GM23338 (cell line): ENCODE data around the gene UVSSA. TPM values are rescaled to one million over a fixed set of nuclear protein-coding genes. Genes with fewer than 3 reads are reported as not detected.

Experiments used
- ATAC-seq: fragments of 200-7000 bp; cut with Tn5 transposase; 3 replicates; pipeline ENCODE4 v1.9.1; 2020
- DNase-seq: peaks from one replicate; pipeline ENCODE4 v3.0.0-alpha.2; 2015; ENCODE audit warnings: low spot score
- H2AFZ ChIP-seq: fragments of 200-600 bp; sonication (generic); 2 replicates; pipeline ENCODE4 v1.8.0; 2016; ENCODE audit warnings: antibody characterized with exemption, mild to moderate bottlenecking, moderate library complexity
- H3F3A ChIP-seq: fragments of 200-600 bp; sonication (generic); replicated peaks from 2 replicates; pipeline ENCODE4 v1.8.0; 2017; ENCODE audit warnings: antibody characterized with exemption, mixed run types, low read depth
- H3K27ac ChIP-seq: fragments of 200-600 bp; sonication (generic); 2 replicates; pipeline ENCODE4 v1.6.1; 2016; ENCODE audit warnings: low read depth
- H3K27me3 ChIP-seq: fragments of 200-600 bp; sonication (generic); 2 replicates; pipeline ENCODE4 v1.8.0; 2016; ENCODE audit warnings: mild to moderate bottlenecking, mixed run types, moderate library complexity; ENCODE audit not compliant: insufficient read depth
- H3K36me3 ChIP-seq: fragments of 200-600 bp; sonication (generic); 2 replicates; pipeline ENCODE4 v1.8.0; 2016; ENCODE audit warnings: mild to moderate bottlenecking; ENCODE audit not compliant: insufficient read depth
- H3K4me1 ChIP-seq: fragments of 200-600 bp; sonication (generic); 2 replicates; pipeline ENCODE4 v1.8.0; 2016; ENCODE audit warnings: mild to moderate bottlenecking, moderate library complexity; ENCODE audit not compliant: insufficient read depth
- H3K4me2 ChIP-seq: fragments of 200-600 bp; sonication (generic); 2 replicates; pipeline ENCODE4 v1.7.1; 2017; ENCODE audit warnings: mixed run types
- H3K4me3 ChIP-seq: fragments of 200-600 bp; sonication (generic); 2 replicates; pipeline ENCODE4 v1.6.1; 2016; ENCODE audit warnings: mixed run types
- H3K79me2 ChIP-seq: fragments of 200-600 bp; sonication (generic); replicated peaks from 2 replicates; pipeline ENCODE4 v1.8.0; 2017; ENCODE audit warnings: mild to moderate bottlenecking; ENCODE audit not compliant: insufficient read depth
- H3K9me2 ChIP-seq: fragments of 200-600 bp; sonication (generic); 2 replicates; pipeline ENCODE4 v1.8.0; 2017; ENCODE audit not compliant: insufficient read depth
- H4K20me1 ChIP-seq: fragments of 200-600 bp; sonication (generic); replicated peaks from 2 replicates; pipeline ENCODE4 v1.8.0; 2017; ENCODE audit warnings: mild to moderate bottlenecking; ENCODE audit not compliant: insufficient read depth
- H3K27ac Mint-ChIP-seq: 2 replicates; pipeline ENCODE4 v1.8.0; 2020; ENCODE audit warnings: inconsistent platforms, mild to moderate bottlenecking, moderate library complexity, mixed read lengths
- H3K27me3 Mint-ChIP-seq: 3 replicates; pipeline ENCODE4 v1.8.0; 2022; ENCODE audit warnings: low read depth, mild to moderate bottlenecking, moderate library complexity, mixed read lengths, inconsistent platforms; ENCODE audit not compliant: insufficient read depth, poor library complexity
- H3K36me3 Mint-ChIP-seq: 3 replicates; pipeline ENCODE4 v1.8.0; 2021; ENCODE audit warnings: low read depth, mild to moderate bottlenecking, inconsistent platforms, moderate library complexity, mixed read lengths
- H3K4me1 Mint-ChIP-seq: 3 replicates; pipeline ENCODE4 v1.8.0; 2020; ENCODE audit warnings: mild to moderate bottlenecking, inconsistent platforms, mixed read lengths
- H3K4me3 Mint-ChIP-seq: 3 replicates; pipeline ENCODE4 v1.8.0; 2021; ENCODE audit warnings: moderate library complexity, mild to moderate bottlenecking, inconsistent platforms, mixed read lengths
- H3K9me3 Mint-ChIP-seq: 3 replicates; pipeline ENCODE4 v1.8.0; 2020; ENCODE audit warnings: moderate library complexity, mild to moderate bottlenecking, inconsistent platforms, mixed read lengths
- CREB1 ChIP-seq: fragments of 250-450 bp; sonication (Bioruptor Pico); IDR thresholded peaks from 2 replicates; pipeline ENCODE4 v1.5.0; 2020; ENCODE audit warnings: low read depth, mild to moderate bottlenecking, moderate library complexity
- EZH2 ChIP-seq: fragments of 200-600 bp; sonication (generic); IDR thresholded peaks from one replicate; pipeline ENCODE4 v1.8.0; 2017; ENCODE audit warnings: antibody characterized with exemption, mild to moderate bottlenecking, low read depth; ENCODE audit not compliant: unreplicated experiment
- EZH2phosphoT487 ChIP-seq: fragments of 200-600 bp; sonication (generic); IDR thresholded peaks from one replicate; pipeline ENCODE4 v1.8.1; 2018; ENCODE audit warnings: antibody characterized with exemption; ENCODE audit not compliant: unreplicated experiment
- JUNB ChIP-seq: IDR thresholded peaks from one replicate; pipeline ENCODE4 v1.6.1; 2016; ENCODE audit warnings: antibody characterized with exemption; ENCODE audit not compliant: unreplicated experiment
- NANOG ChIP-seq: IDR thresholded peaks from 2 replicates; pipeline ENCODE4 v1.6.1; 2016; ENCODE audit warnings: antibody characterized with exemption, borderline replicate concordance
- POLR2AphosphoS5 ChIP-seq: IDR thresholded peaks from 2 replicates; pipeline ENCODE4 v1.6.1; 2016; ENCODE audit warnings: antibody characterized with exemption, low read depth
- STAT1 ChIP-seq: IDR thresholded peaks from one replicate; pipeline ENCODE4 v1.6.1; 2016; ENCODE audit warnings: antibody characterized with exemption; ENCODE audit not compliant: unreplicated experiment
- ZNF114 ChIP-seq: fragments of 250-450 bp; sonication (Bioruptor Pico); IDR thresholded peaks from 2 replicates; pipeline ENCODE4 v1.5.0; 2020; ENCODE audit warnings: mild to moderate bottlenecking, moderate library complexity
- ZNF331 ChIP-seq: fragments of 250-450 bp; sonication (Bioruptor Pico); IDR thresholded peaks from 2 replicates; pipeline ENCODE4 v1.5.0; 2020; ENCODE audit warnings: low read depth, mild to moderate bottlenecking, moderate library complexity
- polyA plus RNA-seq: library from polyadenylated mRNA; unstranded; fragments of >200 nt; fragmentation: Nextera tagmentation; extraction: Ambion mirVana; gene quantifications from 2 replicates; pipeline ENCODE4 v1.2.1, GENCODE V29; 2016
- total RNA-seq: library from RNA; depleted of rRNA; stranded (reverse); fragments of >200 nt; shearing (Covaris generic); gene quantifications from 2 replicates; pipeline ENCODE4 v1.2.3, GENCODE V29; 2014
- TF ChIP-seq, protein P1 (sequence below): IDR thresholded peaks from 2 replicates; pipeline ENCODE4 v1.6.1; 2016; ENCODE audit warnings: antibody characterized with exemption
- TF ChIP-seq, protein P2 (sequence below), 2 experiments: fragments of 200-600 bp in 1 of 2; sonication (generic) in 1 of 2; conservative IDR thresholded peaks; 2 replicates each; pipeline versions ENCODE4 v1.5.1 to v1.6.1; 2016 to 2017; ENCODE audit warnings: antibody characterized with exemption in 2 of 2, low read depth in 2 of 2, mild to moderate bottlenecking in 2 of 2, moderate library complexity in 1 of 2
- TF ChIP-seq, protein P3 (sequence below): IDR thresholded peaks from one replicate; pipeline ENCODE4 v1.6.1; 2018; ENCODE audit warnings: antibody characterized with exemption; ENCODE audit not compliant: unreplicated experiment
- TF ChIP-seq, protein P4 (sequence below): fragments of 250-450 bp; sonication (Bioruptor Pico); IDR thresholded peaks from 2 replicates; pipeline ENCODE4 v1.5.0; 2020; ENCODE audit warnings: mild to moderate bottlenecking, moderate library complexity

Gene UVSSA
- total and polyA plus RNA-seq, 2 experiments from 2014 or later: 6.5 to 27.7 TPM

DNA sequence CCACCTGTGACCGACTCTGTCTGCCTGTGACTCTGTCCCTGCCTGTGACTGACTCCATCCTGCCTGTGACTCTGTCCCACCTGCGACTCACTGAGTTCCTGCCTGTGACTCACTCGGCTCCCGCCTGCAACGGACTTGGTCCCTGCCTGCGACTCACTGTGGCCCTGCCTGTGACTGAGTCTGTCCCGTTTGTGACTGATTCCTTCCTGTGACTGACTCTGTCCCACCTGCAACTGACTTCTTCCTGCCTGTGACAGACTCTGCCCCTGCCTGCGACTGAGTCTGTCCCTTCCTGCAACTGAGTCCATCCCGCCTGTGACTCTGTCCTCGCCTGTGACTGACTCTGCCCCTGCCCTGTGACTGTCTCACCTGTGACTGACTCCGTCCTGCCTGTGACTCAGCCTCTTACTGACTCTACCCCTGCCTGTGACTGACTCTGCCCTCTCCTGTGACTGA, 9.6 kb upstream of the UVSSA start:
- Mint-ChIP-seq H3K36me3 (peaks cover 65% of the 10 kb centered on the region), H3K27me3 (peaks cover 5% of the 10 kb centered on the region), H3K4me3 (no peak overlapping the region; the same call in 2 of the 3 replicates), H3K27ac (0 out of 2 replicates have a peak overlapping the region, but pooled peaks have one; percentile 59), H3K9me3 (no peaks in the 10 kb centered on the region; the same call in 2 of the 3 replicates), H3K4me1 (no peaks in the 10 kb centered on the region)
- Histone ChIP-seq H3K79me2 (no peaks in the 10 kb centered on the region), H2AFZ (no peak overlapping the region), H3K9me2 (no peaks in the 10 kb centered on the region), H3K4me1 (no peaks in the 10 kb centered on the region), H3K4me2 (no peak overlapping the region), H3K4me3 (no peak overlapping the region), H3K27ac (no peak overlapping the region), H3K36me3 (peaks cover 5% of the 10 kb centered on the region), H3F3A (0 out of 2 replicates have a peak, but pooled peaks cover 8% of the 10 kb centered on the region), H3K27me3 (no peaks in the 10 kb centered on the region), H4K20me1 (no peaks in the 10 kb centered on the region; the same call in 1 of the 2 replicates)
- ATAC-seq (no peak), DNase-seq (no peak)
- no peak for TF ChIP-seq STAT1
- no peak for TF ChIP-seq NANOG
- no peak for TF ChIP-seq JUNB
- TF ChIP-seq, protein P1, sequence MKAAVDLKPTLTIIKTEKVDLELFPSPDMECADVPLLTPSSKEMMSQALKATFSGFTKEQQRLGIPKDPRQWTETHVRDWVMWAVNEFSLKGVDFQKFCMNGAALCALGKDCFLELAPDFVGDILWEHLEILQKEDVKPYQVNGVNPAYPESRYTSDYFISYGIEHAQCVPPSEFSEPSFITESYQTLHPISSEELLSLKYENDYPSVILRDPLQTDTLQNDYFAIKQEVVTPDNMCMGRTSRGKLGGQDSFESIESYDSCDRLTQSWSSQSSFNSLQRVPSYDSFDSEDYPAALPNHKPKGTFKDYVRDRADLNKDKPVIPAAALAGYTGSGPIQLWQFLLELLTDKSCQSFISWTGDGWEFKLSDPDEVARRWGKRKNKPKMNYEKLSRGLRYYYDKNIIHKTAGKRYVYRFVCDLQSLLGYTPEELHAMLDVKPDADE: no peak
- TF ChIP-seq EZH2: no peak
- TF ChIP-seq POLR2AphosphoS5: no peak
- no peak for TF ChIP-seq ZNF331
- no peak for TF ChIP-seq EZH2phosphoT487
- TF ChIP-seq, protein P2, sequence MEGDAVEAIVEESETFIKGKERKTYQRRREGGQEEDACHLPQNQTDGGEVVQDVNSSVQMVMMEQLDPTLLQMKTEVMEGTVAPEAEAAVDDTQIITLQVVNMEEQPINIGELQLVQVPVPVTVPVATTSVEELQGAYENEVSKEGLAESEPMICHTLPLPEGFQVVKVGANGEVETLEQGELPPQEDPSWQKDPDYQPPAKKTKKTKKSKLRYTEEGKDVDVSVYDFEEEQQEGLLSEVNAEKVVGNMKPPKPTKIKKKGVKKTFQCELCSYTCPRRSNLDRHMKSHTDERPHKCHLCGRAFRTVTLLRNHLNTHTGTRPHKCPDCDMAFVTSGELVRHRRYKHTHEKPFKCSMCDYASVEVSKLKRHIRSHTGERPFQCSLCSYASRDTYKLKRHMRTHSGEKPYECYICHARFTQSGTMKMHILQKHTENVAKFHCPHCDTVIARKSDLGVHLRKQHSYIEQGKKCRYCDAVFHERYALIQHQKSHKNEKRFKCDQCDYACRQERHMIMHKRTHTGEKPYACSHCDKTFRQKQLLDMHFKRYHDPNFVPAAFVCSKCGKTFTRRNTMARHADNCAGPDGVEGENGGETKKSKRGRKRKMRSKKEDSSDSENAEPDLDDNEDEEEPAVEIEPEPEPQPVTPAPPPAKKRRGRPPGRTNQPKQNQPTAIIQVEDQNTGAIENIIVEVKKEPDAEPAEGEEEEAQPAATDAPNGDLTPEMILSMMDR (conservative IDR thresholded peaks at IDR 0.05; ENCODE audit: low read depth in 2 of 2): no peak
- TF ChIP-seq, protein P3, sequence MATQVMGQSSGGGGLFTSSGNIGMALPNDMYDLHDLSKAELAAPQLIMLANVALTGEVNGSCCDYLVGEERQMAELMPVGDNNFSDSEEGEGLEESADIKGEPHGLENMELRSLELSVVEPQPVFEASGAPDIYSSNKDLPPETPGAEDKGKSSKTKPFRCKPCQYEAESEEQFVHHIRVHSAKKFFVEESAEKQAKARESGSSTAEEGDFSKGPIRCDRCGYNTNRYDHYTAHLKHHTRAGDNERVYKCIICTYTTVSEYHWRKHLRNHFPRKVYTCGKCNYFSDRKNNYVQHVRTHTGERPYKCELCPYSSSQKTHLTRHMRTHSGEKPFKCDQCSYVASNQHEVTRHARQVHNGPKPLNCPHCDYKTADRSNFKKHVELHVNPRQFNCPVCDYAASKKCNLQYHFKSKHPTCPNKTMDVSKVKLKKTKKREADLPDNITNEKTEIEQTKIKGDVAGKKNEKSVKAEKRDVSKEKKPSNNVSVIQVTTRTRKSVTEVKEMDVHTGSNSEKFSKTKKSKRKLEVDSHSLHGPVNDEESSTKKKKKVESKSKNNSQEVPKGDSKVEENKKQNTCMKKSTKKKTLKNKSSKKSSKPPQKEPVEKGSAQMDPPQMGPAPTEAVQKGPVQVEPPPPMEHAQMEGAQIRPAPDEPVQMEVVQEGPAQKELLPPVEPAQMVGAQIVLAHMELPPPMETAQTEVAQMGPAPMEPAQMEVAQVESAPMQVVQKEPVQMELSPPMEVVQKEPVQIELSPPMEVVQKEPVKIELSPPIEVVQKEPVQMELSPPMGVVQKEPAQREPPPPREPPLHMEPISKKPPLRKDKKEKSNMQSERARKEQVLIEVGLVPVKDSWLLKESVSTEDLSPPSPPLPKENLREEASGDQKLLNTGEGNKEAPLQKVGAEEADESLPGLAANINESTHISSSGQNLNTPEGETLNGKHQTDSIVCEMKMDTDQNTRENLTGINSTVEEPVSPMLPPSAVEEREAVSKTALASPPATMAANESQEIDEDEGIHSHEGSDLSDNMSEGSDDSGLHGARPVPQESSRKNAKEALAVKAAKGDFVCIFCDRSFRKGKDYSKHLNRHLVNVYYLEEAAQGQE: no peak
- TF ChIP-seq CREB1 (CRISPR knock-in tag): no peak
- TF ChIP-seq ZNF114 (CRISPR knock-in tag): no peak
- TF ChIP-seq, protein P4, sequence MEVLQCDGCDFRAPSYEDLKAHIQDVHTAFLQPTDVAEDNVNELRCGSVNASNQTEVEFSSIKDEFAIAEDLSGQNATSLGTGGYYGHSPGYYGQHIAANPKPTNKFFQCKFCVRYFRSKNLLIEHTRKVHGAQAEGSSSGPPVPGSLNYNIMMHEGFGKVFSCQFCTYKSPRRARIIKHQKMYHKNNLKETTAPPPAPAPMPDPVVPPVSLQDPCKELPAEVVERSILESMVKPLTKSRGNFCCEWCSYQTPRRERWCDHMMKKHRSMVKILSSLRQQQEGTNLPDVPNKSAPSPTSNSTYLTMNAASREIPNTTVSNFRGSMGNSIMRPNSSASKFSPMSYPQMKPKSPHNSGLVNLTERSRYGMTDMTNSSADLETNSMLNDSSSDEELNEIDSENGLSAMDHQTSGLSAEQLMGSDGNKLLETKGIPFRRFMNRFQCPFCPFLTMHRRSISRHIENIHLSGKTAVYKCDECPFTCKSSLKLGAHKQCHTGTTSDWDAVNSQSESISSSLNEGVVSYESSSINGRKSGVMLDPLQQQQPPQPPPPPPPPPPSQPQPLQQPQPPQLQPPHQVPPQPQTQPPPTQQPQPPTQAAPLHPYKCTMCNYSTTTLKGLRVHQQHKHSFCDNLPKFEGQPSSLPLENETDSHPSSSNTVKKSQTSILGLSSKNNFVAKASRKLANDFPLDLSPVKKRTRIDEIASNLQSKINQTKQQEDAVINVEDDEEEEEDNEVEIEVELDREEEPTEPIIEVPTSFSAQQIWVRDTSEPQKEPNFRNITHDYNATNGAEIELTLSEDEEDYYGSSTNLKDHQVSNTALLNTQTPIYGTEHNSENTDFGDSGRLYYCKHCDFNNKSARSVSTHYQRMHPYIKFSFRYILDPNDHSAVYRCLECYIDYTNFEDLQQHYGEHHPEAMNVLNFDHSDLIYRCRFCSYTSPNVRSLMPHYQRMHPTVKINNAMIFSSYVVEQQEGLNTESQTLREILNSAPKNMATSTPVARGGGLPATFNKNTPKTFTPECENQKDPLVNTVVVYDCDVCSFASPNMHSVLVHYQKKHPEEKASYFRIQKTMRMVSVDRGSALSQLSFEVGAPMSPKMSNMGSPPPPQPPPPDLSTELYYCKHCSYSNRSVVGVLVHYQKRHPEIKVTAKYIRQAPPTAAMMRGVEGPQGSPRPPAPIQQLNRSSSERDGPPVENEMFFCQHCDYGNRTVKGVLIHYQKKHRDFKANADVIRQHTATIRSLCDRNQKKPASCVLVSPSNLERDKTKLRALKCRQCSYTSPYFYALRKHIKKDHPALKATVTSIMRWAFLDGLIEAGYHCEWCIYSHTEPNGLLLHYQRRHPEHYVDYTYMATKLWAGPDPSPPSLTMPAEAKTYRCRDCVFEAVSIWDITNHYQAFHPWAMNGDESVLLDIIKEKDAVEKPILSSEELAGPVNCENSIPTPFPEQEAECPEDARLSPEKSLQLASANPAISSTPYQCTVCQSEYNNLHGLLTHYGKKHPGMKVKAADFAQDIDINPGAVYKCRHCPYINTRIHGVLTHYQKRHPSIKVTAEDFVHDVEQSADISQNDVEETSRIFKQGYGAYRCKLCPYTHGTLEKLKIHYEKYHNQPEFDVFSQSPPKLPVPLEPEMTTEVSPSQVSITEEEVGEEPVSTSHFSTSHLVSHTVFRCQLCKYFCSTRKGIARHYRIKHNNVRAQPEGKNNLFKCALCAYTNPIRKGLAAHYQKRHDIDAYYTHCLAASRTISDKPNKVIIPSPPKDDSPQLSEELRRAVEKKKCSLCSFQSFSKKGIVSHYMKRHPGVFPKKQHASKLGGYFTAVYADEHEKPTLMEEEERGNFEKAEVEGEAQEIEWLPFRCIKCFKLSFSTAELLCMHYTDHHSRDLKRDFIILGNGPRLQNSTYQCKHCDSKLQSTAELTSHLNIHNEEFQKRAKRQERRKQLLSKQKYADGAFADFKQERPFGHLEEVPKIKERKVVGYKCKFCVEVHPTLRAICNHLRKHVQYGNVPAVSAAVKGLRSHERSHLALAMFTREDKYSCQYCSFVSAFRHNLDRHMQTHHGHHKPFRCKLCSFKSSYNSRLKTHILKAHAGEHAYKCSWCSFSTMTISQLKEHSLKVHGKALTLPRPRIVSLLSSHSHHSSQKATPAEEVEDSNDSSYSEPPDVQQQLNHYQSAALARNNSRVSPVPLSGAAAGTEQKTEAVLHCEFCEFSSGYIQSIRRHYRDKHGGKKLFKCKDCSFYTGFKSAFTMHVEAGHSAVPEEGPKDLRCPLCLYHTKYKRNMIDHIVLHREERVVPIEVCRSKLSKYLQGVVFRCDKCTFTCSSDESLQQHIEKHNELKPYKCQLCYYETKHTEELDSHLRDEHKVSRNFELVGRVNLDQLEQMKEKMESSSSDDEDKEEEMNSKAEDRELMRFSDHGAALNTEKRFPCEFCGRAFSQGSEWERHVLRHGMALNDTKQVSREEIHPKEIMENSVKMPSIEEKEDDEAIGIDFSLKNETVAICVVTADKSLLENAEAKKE (CRISPR knock-in tag): no peak
